GM12864 (cell line): Measurements from ENCODE around the gene CACNA1C.

Experiments used
- DNase-seq: peaks from one replicate; pipeline ENCODE4 v3.0.0-alpha.2; 2011; ENCODE audit warnings: low read depth
- H3K4me3 ChIP-seq: 2 replicates; pipeline ENCODE4 v1.5.1; 2011; ENCODE audit warnings: mild to moderate bottlenecking, low read depth, low read length, control low read depth
- TF ChIP-seq, protein P1 (sequence below): IDR thresholded peaks from 2 replicates; pipeline ENCODE4 v1.5.1; 2011; ENCODE audit warnings: low read depth, mild to moderate bottlenecking, moderate library complexity, low read length, control low read depth, inconsistent platforms; ENCODE audit errors: missing control alignments

Gene CACNA1C

DNA sequence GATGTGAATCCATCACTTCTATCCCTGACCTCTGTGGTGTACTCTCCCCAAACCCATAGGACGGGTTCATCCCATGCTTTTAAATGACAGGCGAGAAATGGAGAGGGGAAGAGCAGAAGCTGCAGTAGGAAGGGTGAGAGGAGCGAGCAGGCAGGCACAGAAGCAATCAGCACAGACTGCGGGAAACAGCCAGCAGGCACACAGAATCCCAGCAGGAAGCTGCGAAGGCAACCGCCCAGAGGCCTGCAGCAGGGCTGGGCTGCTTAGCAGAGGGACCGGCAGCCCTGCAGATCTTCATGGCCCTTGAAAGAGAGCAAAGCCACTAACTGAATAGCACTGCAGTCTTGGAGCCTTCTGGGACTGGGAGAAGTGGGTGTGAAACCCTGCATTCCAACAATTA lies 455.0 kb downstream of the CACNA1C start:
- DNase-seq: no peak
- TF ChIP-seq, protein P1, sequence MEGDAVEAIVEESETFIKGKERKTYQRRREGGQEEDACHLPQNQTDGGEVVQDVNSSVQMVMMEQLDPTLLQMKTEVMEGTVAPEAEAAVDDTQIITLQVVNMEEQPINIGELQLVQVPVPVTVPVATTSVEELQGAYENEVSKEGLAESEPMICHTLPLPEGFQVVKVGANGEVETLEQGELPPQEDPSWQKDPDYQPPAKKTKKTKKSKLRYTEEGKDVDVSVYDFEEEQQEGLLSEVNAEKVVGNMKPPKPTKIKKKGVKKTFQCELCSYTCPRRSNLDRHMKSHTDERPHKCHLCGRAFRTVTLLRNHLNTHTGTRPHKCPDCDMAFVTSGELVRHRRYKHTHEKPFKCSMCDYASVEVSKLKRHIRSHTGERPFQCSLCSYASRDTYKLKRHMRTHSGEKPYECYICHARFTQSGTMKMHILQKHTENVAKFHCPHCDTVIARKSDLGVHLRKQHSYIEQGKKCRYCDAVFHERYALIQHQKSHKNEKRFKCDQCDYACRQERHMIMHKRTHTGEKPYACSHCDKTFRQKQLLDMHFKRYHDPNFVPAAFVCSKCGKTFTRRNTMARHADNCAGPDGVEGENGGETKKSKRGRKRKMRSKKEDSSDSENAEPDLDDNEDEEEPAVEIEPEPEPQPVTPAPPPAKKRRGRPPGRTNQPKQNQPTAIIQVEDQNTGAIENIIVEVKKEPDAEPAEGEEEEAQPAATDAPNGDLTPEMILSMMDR: no peak
- no peak overlapping the region for H3K4me3 ChIP-seq

DNA sequence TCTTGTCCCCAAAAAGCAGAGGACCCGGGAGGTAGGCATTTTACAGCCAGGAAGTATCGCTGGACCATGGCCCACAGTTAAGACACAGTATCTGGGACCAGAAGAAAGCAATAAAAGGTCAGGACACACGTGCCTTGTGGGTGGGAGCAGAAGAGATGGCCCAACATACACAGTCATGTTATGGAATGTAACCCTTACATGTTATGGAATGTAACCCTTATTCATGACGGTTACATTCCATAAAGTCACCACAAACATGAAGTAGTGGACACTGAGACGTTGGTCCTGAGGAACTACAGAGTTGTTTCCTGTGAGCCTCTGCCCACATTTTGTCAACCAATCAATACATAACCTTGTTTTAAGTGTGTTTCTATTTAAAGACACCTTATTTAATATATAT lies 456.4 kb downstream of the CACNA1C start:
- no peak overlapping the region for H3K4me3 ChIP-seq
- DNase-seq: no peak
- TF ChIP-seq, protein P1: no peak

DNA sequence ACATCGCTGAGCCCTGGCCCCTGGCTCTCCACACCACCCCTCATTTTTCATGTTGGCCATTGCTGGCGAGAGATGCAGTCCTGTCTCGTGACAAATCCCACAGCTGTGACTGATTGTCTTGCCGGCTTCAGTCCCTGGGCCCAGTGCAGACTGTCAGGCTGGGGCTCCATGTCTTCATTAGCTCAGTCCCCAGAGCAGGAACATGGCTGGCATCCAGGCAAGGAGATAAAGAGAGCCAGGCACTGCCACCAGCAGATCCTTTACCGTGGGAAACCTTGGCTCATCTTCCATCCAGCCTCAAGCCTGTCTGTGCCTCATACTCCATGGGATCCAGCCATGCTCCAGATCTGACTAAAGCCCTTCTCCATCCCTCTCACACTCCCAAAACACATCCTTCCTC lies 457.3 kb downstream of the CACNA1C start:
- TF ChIP-seq, protein P1: no peak
- no peak for DNase-seq
- H3K4me3 ChIP-seq: no peak overlapping the region

DNA sequence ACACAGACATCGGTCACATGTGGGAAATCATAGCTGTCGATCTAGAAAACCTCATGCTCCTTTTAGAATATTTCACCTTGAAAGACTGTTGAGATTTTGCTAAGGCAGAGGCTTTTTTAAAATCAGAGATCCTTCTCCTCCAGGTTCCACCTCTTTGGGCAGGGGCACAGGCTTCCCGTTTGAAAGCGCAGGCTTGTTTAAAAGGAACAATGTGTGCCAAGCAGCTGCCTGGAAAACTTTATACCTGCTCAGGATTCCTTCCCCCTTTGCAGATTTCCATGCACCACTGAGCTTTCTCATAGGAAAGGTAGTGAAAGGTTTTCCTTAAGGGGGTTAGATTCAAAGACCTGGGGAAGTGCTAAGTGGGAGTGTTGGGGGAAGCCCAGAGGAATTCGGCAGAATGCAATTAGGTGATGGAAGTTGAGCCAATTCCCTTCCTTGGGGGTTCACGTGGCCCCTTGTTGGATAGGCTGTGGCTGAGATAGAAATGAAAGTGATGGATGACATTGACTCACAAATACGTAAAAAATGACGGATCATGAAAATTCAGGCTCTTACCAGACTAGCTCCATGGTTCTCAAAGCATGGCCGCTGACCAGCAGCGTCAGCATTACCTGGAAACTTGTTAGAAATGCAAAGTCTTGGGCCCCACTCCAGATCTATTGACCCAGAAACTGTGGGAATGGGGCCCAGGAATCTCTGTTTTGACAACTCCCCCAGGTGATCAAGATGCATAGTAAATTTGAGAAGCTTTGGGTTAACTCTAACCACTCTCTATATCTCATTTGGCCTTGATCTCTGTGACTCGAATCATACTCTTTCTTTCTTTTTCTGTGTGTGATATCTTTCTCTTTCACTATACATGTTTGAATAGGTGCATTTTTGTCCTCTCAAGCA lies 460.6 kb downstream of the CACNA1C start:
- H3K4me3 ChIP-seq: no peak overlapping the region
- TF ChIP-seq, protein P1: no peak
- no peak for DNase-seq

DNA sequence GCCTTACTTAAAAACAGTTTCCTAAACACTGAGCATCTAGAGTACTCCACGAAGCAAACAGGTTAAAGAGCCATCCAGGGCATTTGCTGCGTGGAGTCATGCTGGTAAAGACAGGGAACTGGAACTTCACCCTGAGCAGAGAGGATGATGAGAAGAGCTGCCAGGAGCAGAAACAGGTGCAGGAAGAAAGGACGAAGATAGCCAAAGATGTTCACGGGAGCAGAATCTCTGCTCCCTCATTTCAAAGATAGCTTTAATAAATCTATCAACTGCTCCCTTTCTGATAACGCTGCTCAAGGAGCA lies 461.2 kb downstream of the CACNA1C start:
- TF ChIP-seq, protein P1: no peak
- no peak for DNase-seq
- H3K4me3 ChIP-seq: no peak overlapping the region

DNA sequence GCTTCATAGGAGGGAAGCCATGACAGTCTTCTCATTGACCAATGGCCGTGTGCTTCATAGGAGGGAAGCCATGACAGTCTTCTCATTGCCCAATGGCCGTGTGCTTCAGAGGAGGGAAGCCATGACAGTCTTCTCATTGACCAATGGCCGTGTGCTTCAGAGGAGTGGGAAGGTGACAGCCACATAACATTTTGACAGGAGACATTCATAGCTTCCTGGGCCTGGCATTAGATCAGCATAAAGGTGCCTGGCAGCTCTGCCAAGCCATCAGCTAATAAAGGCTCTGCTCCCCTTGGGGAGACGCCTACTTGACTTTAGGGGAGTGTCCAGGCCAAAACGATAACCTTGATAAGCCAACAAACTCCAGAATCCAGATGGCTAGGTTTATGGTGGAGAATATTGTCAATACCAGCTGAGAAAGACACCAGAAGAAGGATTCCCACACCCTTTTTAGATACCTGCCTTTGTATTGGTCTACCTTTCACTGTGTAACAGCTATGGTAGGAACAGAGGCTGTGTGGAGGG lies 468.0 kb downstream of the CACNA1C start:
- H3K4me3 ChIP-seq: no peak overlapping the region
- DNase-seq: no peak
- TF ChIP-seq, protein P1: no peak

DNA sequence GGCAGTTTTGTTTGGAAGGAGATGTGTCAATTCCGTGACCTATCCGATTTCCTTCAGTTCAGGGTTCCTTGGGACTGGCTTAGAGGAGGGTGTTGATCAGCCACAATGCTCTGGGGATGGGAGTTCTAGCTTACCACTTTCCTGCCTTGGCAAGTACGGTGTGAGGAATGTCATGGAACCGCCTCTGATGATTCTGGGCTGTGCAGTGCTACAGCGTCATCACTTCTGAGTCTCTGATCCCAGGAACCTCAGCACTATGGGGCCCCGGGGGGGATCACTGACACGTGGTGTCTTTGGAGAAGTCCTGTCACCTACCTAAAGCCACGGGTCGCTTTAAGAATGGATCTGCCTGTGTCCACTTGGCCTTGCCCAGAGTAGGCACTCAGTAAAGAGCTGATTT lies 470.5 kb downstream of the CACNA1C start:
- no peak overlapping the region for H3K4me3 ChIP-seq
- no peak for DNase-seq
- TF ChIP-seq, protein P1: no peak
